Endothelial cell (in vitro differentiated cells): Measurements from ENCODE around the gene IL1RAPL2. TPM values are rescaled to one million over a fixed set of nuclear protein-coding genes. Genes with fewer than 3 reads are reported as not detected.

ENCODE experiments used
- DNase-seq: peaks from one replicate; pipeline ENCODE4 v3.0.0; 2021; ENCODE audit warnings: low spot score
- H3K27ac Mint-ChIP-seq: one replicate; pipeline ENCODE4 v1.8.0; 2021; ENCODE audit warnings: mixed read lengths, inconsistent platforms; ENCODE audit not compliant: unreplicated experiment
- H3K27me3 Mint-ChIP-seq: one replicate; pipeline ENCODE4 v1.8.0; 2021; ENCODE audit warnings: mild to moderate bottlenecking, moderate library complexity, mixed read lengths, inconsistent platforms; ENCODE audit not compliant: unreplicated experiment
- H3K36me3 Mint-ChIP-seq: one replicate; pipeline ENCODE4 v1.8.0; 2021; ENCODE audit warnings: mild to moderate bottlenecking, low read depth, mixed read lengths, inconsistent platforms; ENCODE audit not compliant: unreplicated experiment
- H3K4me1 Mint-ChIP-seq: one replicate; pipeline ENCODE4 v1.8.0; 2021; ENCODE audit warnings: mild to moderate bottlenecking, mixed read lengths, inconsistent platforms; ENCODE audit not compliant: unreplicated experiment
- H3K4me3 Mint-ChIP-seq: one replicate; pipeline ENCODE4 v1.8.0; 2021; ENCODE audit warnings: mild to moderate bottlenecking, mixed read lengths, inconsistent platforms; ENCODE audit not compliant: unreplicated experiment
- H3K9me3 Mint-ChIP-seq: one replicate; pipeline ENCODE4 v1.8.0; 2021; ENCODE audit warnings: mixed read lengths, inconsistent platforms; ENCODE audit not compliant: unreplicated experiment
- total RNA-seq: library from RNA; stranded (reverse); fragmentation: NEBNext Ultra II Directional; extraction: Animal tissue kit (Norgen Biotek cat#: 25700); gene quantifications from one replicate; pipeline ENCODE4 v1.2.1, GENCODE V29; 2021; ENCODE audit not compliant: unreplicated experiment
- TF ChIP-seq, protein P1 (sequence below): fragments of 200-600 bp; sonication (generic); IDR thresholded peaks from one replicate; pipeline ENCODE4 v1.5.0; 2021; ENCODE audit warnings: antibody characterized with exemption; ENCODE audit not compliant: unreplicated experiment

The IL1RAPL2 gene
- total RNA-seq, 1 donor from 2014 or later: 0.51 TPM

DNA sequence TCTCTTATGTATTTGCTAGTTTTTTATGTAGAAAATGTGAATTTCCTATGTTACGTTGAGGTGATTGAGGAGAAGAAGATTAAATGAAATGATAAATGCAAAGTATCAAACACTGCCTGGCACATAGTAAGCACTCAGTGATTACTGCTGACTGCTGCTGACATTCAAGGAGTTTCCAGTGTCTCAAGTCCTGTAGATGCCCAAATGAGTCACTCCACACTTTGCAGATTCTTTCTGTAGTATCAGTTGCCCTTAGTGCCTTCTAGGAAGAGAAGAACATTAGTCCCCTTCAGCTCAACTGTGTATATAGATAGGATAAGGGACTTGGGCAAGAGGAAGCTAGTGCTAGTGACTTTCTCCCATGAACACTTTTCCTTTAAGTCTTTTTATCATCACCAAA is 895.0 kb downstream of the IL1RAPL2 start:
- H3K9me3 Mint-ChIP-seq: no peaks in the 10 kb centered on the region
- peaks cover 1% of the 10 kb centered on the region for H3K27me3 Mint-ChIP-seq
- H3K27ac Mint-ChIP-seq: no peak overlapping the region
- TF ChIP-seq, protein P1, sequence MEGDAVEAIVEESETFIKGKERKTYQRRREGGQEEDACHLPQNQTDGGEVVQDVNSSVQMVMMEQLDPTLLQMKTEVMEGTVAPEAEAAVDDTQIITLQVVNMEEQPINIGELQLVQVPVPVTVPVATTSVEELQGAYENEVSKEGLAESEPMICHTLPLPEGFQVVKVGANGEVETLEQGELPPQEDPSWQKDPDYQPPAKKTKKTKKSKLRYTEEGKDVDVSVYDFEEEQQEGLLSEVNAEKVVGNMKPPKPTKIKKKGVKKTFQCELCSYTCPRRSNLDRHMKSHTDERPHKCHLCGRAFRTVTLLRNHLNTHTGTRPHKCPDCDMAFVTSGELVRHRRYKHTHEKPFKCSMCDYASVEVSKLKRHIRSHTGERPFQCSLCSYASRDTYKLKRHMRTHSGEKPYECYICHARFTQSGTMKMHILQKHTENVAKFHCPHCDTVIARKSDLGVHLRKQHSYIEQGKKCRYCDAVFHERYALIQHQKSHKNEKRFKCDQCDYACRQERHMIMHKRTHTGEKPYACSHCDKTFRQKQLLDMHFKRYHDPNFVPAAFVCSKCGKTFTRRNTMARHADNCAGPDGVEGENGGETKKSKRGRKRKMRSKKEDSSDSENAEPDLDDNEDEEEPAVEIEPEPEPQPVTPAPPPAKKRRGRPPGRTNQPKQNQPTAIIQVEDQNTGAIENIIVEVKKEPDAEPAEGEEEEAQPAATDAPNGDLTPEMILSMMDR: no peak
- DNase-seq: no peak
- H3K4me1 Mint-ChIP-seq: no peaks in the 10 kb centered on the region
- no peaks in the 10 kb centered on the region for H3K36me3 Mint-ChIP-seq
- no peak overlapping the region for H3K4me3 Mint-ChIP-seq

DNA sequence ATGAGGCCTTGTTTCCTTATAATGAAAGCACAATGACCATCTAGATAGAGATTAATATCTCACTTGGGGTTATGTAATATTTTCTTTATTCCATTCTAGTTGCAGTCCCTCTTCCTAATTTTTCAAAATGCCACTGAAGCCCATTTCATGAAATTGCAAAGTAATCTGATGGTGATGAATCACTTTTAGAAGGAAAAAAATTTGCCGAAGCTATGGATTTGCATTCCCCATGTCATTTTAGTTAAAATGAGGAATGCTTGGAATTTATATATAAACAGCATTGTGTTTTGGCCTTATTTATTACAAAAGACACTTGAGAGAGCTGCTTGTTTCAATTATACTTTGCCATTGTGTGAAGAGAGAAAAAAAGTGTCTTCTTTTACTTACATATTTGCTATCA is 896.2 kb downstream of the IL1RAPL2 start:
- TF ChIP-seq, protein P1: no peak
- H3K36me3 Mint-ChIP-seq: no peaks in the 10 kb centered on the region
- no peak overlapping the region for H3K4me3 Mint-ChIP-seq
- no peak overlapping the region for H3K27ac Mint-ChIP-seq
- H3K4me1 Mint-ChIP-seq: no peaks in the 10 kb centered on the region
- peaks cover 1% of the 10 kb centered on the region for H3K27me3 Mint-ChIP-seq
- no peak for DNase-seq
- no peaks in the 10 kb centered on the region for H3K9me3 Mint-ChIP-seq

DNA sequence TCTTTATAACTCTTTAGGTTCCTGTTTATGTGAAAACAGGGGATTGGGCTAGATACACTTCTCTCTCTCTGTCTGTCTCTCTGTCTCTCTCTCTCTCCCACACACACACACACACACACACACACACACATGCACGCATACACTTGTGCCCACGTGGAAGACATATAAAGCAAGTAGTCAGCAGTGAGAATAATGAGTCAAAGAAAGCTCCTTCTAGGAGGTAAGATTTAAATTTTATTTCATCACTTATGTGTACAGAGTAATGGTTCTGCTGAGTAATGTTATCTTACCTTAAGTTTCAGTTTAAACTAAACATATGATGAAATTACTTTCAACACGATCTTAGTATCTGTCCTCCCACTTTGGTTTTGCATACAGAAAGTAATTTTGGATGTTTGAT is 897.5 kb downstream of the IL1RAPL2 start:
- TF ChIP-seq, protein P1: no peak
- H3K4me3 Mint-ChIP-seq: no peak overlapping the region
- H3K36me3 Mint-ChIP-seq: no peaks in the 10 kb centered on the region
- no peak overlapping the region for H3K27ac Mint-ChIP-seq
- no peaks in the 10 kb centered on the region for H3K4me1 Mint-ChIP-seq
- DNase-seq: no peak
- peaks cover 1% of the 10 kb centered on the region for H3K27me3 Mint-ChIP-seq
- H3K9me3 Mint-ChIP-seq: no peaks in the 10 kb centered on the region

DNA sequence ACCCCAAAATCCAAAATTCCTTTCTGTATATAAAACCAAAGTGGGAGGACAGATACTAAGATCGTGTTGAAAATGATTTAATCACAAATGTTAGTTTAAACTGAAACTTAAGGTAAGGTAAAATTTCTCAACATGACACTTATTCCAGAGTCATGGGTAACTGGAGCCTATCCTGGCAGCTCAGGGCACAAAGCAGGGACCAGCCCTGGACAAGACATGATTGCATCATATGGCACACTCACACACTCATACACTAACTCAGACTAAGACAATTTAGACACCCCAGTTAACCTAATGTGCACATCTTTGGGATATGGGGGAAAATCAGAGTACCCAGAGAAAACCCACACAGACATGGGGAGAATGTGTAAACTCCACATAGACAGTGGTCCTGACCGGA is 898.6 kb downstream of the IL1RAPL2 start:
- TF ChIP-seq, protein P1: no peak
- H3K4me3 Mint-ChIP-seq: no peak overlapping the region
- no peaks in the 10 kb centered on the region for H3K4me1 Mint-ChIP-seq
- H3K9me3 Mint-ChIP-seq: no peaks in the 10 kb centered on the region
- no peak for DNase-seq
- H3K27me3 Mint-ChIP-seq: no peaks in the 10 kb centered on the region
- H3K27ac Mint-ChIP-seq: no peak overlapping the region
- H3K36me3 Mint-ChIP-seq: no peaks in the 10 kb centered on the region

DNA sequence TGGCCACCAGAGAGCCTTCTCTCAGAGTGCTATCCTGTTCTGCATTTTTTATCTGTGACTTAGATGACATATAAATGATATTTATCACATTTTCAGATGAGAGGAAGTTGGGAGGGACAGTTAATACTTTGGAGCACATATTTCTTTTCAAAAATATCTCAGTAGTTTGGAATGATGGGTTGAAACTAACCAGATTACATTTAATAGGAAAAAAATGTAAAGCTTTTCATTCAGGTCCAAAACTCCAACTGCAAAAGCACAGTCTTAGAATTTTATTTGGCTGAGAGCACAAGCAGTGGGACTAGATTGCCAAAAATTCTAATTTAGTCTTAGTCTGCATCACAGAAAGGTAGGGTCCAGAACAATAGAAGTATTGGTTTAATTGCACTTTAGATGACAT is 902.7 kb downstream of the IL1RAPL2 start:
- Mint-ChIP-seq H3K27ac (no peak overlapping the region), H3K4me3 (no peak overlapping the region), H3K9me3 (no peaks in the 10 kb centered on the region), H3K27me3 (no peaks in the 10 kb centered on the region), H3K4me1 (no peaks in the 10 kb centered on the region), H3K36me3 (no peaks in the 10 kb centered on the region)
- no peak for DNase-seq
- TF ChIP-seq, protein P1: no peak
